ENCODE measurements around the gene PITRM1.

PITRM1 gene

GRCh38 chr10:3139216-3139910 lies 33.2 kb downstream of the PITRM1 start:
- DNase-seq (ENCODE audit: low read depth in 1 of 2, low spot score in 1 of 2), result no peak

GRCh38 chr10:3137958-3138726 lies 34.4 kb downstream of the PITRM1 start:
- DNase-seq (ENCODE audit: low read depth in 1 of 2, low spot score in 1 of 2), result no peak

GRCh38 chr10:3136763-3137611 lies 35.6 kb downstream of the PITRM1 start:
- no peak for DNase-seq (ENCODE audit: low read depth in 1 of 2, low spot score in 1 of 2)

GRCh38 chr10:3136336-3136735 lies 36.2 kb downstream of the PITRM1 start:
- DNase-seq (ENCODE audit: low read depth in 1 of 2, low spot score in 1 of 2), result no peak

GRCh38 chr10:3135006-3135405 lies 37.6 kb downstream of the PITRM1 start:
- DNase-seq (ENCODE audit: low read depth in 1 of 2, low spot score in 1 of 2), result no peak

GRCh38 chr10:3133948-3134347 lies 38.6 kb downstream of the PITRM1 start:
- no peak for DNase-seq (ENCODE audit: low read depth in 1 of 2, low spot score in 1 of 2)

- DNase-seq (ENCODE audit: low read depth in 1 of 2, low spot score in 1 of 2), result no peak
Measured at GRCh38 chr10:3132036-3133025, 40.3 kb downstream of the PITRM1 start.

GRCh38 chr10:3131098-3131497 lies 41.5 kb downstream of the PITRM1 start:
- DNase-seq (ENCODE audit: low read depth in 1 of 2, low spot score in 1 of 2), result no peak

- DNase-seq (ENCODE audit: low read depth in 1 of 2, low spot score in 1 of 2), result no peak
Measured at GRCh38 chr10:3129581-3130340, 42.8 kb downstream of the PITRM1 start.

- no peak for DNase-seq (ENCODE audit: low read depth in 1 of 2, low spot score in 1 of 2)
Measured at GRCh38 chr10:3128379-3129130, 44.0 kb downstream of the PITRM1 start.

- no peak for DNase-seq (ENCODE audit: low read depth in 1 of 2, low spot score in 1 of 2)
Measured at GRCh38 chr10:3127921-3128320, 44.7 kb downstream of the PITRM1 start.

- DNase-seq (ENCODE audit: low read depth in 1 of 2, low spot score in 1 of 2), result no peak
Measured at GRCh38 chr10:3126741-3127346, 45.7 kb downstream of the PITRM1 start.

- no peak for DNase-seq (ENCODE audit: low read depth in 1 of 2, low spot score in 1 of 2)
Measured at GRCh38 chr10:3126249-3126648, 46.3 kb downstream of the PITRM1 start.

GRCh38 chr10:3125527-3126170 lies 46.9 kb downstream of the PITRM1 start:
- DNase-seq (ENCODE audit: low read depth in 1 of 2, low spot score in 1 of 2), result no peak

GRCh38 chr10:3124412-3125175 lies 48.0 kb downstream of the PITRM1 start:
- no peak for DNase-seq (ENCODE audit: low read depth in 1 of 2, low spot score in 1 of 2)

GRCh38 chr10:3123571-3124411 lies 48.8 kb downstream of the PITRM1 start:
- no peak for DNase-seq (ENCODE audit: low read depth in 1 of 2, low spot score in 1 of 2)

Measured in activated CD4-positive, alpha-beta T cell treated with anti-CD3 and anti-CD28 coated beads, Interleukin-2, amount 50 U/mL, for 24 hours (primary cell).